ENCODE data around the gene NDUFA8.

NDUFA8 gene

DNA sequence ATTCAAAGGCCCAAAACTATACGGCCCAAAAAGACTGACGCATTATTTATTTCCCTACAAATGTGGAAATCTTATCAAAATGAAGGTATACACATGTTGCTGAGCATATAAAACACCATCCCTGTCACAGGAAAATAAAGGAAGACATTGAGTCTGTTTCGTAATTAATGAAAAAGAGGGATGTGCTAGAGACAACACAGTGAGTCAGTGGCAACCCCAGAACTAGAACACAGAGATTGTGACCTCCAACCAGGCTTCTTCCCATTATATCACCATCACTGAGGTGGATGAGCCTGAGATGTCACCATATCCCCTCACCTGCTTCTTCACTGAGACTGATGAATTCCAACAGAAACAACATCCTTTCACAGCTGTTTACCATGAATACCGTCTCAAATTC, 3.8 kb downstream of the NDUFA8 start:
- no peak overlapping the region for H3K4me3 ChIP-seq (ENCODE audit: low read depth, low read length)
- DNase-seq (ENCODE audit: low read depth): no peak
- TF ChIP-seq, protein P1, sequence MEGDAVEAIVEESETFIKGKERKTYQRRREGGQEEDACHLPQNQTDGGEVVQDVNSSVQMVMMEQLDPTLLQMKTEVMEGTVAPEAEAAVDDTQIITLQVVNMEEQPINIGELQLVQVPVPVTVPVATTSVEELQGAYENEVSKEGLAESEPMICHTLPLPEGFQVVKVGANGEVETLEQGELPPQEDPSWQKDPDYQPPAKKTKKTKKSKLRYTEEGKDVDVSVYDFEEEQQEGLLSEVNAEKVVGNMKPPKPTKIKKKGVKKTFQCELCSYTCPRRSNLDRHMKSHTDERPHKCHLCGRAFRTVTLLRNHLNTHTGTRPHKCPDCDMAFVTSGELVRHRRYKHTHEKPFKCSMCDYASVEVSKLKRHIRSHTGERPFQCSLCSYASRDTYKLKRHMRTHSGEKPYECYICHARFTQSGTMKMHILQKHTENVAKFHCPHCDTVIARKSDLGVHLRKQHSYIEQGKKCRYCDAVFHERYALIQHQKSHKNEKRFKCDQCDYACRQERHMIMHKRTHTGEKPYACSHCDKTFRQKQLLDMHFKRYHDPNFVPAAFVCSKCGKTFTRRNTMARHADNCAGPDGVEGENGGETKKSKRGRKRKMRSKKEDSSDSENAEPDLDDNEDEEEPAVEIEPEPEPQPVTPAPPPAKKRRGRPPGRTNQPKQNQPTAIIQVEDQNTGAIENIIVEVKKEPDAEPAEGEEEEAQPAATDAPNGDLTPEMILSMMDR (IDR thresholded peaks at IDR 0.05; ENCODE audit: low read depth, low read length, missing control alignments): no peak

DNA sequence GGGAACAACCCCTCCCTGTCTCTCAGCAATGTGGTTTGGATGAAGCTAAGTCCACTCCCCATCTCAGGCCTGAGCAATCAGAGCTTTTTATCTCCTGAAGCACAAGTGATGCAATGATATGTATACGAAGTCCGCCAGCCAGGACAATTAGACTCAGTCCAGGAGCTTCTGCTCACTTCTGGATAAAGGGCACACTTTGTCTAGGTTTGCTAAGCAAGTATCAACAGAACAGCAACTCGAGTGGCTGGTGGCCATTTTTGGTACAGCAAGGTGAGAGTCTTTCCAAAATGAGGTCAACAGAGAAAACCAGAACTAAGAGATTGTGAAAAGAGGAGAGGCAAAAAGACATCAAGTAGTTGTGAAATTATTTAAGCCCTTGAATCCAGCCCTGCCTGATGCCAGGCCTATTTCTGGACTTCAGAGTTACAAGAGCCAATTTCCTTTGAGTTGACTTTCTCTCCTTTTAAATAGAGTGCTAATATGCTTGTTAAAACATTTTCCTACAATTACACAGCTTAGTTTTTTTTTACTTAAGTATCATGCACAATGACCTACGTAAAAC, 8.2 kb downstream of the NDUFA8 start:
- DNase-seq (ENCODE audit: low read depth): no peak
- TF ChIP-seq, protein P1 (IDR thresholded peaks at IDR 0.05; ENCODE audit: low read depth, low read length, missing control alignments): no peak
- no peak overlapping the region for H3K4me3 ChIP-seq (ENCODE audit: low read depth, low read length)

DNA sequence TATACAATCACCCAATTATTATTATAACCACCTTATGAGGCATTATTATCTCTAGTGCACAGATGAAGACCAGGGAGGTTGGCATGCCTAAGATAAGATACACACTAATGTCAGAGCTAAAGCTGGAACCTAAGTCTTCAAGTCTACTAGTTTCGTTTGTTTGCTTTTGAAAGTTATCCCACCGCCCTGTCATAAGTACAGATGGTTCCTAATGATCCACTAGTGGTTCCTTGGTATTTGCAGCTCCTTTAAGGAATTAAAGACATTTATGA, 14.1 kb downstream of the NDUFA8 start:
- no peak for DNase-seq (ENCODE audit: low read depth)
- TF ChIP-seq, protein P1 (IDR thresholded peaks at IDR 0.05; ENCODE audit: low read depth, low read length, missing control alignments): no peak
- H3K4me3 ChIP-seq (ENCODE audit: low read depth, low read length): no peak overlapping the region

DNA sequence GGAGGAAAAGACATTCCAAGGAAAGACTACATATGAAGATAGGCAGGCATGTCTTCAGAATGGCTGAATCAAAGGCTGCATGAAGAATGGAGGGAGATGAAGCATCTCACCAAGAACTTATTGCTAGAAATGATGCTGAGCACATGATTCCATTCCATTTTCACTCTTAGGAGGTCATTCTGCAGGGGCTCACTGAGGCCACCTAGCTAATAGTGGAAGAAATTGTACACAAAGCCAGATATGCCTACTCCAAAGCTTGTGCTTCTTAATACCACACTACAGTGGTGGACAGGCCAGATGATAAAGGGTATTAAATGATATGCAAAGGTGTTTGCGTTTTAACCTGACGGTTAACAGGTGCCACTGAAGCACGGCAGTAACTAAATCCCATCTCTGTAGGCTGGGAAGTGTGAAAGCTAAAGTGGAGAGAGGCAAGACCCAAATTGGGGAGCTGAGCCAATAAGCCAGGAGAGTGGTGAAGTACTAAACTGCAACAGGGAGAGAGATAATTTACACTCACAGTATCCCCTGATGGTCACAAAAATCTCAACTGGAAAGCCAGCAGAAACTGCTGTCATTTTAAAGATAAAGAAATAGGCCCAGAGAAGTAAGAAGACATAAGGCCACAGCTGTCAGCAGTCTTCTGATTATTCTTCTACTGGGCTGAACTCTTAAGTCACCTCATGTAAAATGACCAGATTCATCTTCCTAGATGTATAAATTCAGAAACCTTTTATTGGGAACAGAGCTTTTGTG, 14.6 kb downstream of the NDUFA8 start:
- H3K4me3 ChIP-seq (ENCODE audit: low read depth, low read length): no peak overlapping the region
- TF ChIP-seq, protein P1 (IDR thresholded peaks at IDR 0.05; ENCODE audit: low read depth, low read length, missing control alignments): peak; percentile 45
- no peak for DNase-seq (ENCODE audit: low read depth)

DNA sequence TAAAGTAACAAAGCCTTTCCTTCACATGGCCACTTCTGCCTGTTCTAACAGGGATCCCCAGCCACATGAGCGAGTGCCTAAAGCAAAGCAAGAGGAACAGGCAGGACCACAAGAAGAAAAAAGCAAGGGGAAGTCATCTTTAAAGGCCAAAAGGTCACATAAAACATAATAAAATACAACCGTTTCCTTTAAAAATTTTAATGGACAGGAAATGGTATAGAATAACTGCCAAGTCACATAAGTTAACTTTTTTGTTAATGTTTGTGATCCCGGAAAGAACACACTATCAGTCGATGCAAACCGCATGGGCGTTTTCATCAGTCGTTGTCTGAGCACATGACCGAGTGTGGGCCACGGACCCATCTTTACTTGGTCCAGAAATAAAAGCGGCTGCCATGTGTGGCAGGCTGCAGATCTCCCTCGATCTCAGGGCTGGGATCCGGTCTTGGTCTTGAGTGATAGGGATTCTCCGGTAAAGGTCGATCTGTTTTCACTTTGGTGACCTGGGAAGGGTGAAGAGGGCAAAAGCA, 15.6 kb downstream of the NDUFA8 start:
- TF ChIP-seq, protein P1 (IDR thresholded peaks at IDR 0.05; ENCODE audit: low read depth, low read length, missing control alignments): no peak
- no peak for DNase-seq (ENCODE audit: low read depth)

DNA sequence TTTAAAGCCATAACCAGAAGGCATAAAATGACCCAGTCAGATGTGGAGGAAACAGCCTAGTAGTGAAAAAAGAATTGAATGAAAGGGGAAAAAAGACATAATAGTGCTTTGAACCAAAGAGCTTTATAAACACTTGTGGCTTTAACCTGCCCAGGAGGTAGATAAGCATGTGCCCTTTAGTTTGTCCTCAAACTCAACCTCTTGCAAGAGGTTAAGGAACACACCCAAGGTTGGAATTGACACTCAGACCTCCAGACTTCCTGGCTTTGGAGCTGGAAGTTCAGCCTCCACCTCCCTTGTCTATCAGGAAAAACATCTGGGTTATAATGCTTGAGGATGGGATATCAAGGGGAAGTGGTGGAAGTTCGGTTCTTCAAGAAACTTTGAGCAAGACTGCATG, 16.3 kb downstream of the NDUFA8 start:
- TF ChIP-seq, protein P1 (IDR thresholded peaks at IDR 0.05; ENCODE audit: low read depth, low read length, missing control alignments): no peak
- no peak for DNase-seq (ENCODE audit: low read depth)

More for the DNA sequence above, 15.6 kb downstream of the NDUFA8 start:
- H3K4me3 ChIP-seq (ENCODE audit: low read depth, low read length): no peak overlapping the region

DNA sequence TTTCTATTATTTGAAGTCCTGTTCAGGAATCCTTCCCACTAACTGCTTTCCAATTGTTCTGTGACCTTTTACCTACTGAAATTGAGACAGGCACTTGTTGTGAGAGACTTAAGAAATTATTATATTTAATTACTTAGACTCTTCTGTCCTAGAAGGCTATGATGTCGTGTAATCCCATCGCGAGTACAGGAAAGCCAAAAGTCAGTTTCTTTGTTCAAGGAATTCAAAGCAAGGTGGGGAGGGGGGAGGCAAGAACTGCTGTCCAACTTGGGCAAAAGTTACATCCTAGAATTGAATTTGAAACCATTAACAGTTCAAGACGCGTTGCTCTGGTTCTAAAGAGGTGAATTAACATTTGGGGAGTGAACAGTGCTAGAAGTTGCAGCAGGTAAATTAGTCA, 17.9 kb downstream of the NDUFA8 start:
- no peak for DNase-seq (ENCODE audit: low read depth)
- H3K4me3 ChIP-seq (ENCODE audit: low read depth, low read length): no peak overlapping the region
- TF ChIP-seq, protein P1 (IDR thresholded peaks at IDR 0.05; ENCODE audit: low read depth, low read length, missing control alignments): no peak

More for the DNA sequence above, 16.3 kb downstream of the NDUFA8 start:
- H3K4me3 ChIP-seq (ENCODE audit: low read depth, low read length): no peak overlapping the region
